Muscle of back (tissue), 13 donors: ENCODE data around the gene SH3D19. TPM values are rescaled to one million over a fixed set of nuclear protein-coding genes. Genes with fewer than 3 reads are reported as not detected.

Experiments
- DNase-seq, 3 donors: peaks; one replicate each; pipeline versions ENCODE4 v3.0.0 to v3.0.0-alpha.2; 2013
- long read RNA-seq, 9 donors: transcript quantifications; one replicate each; lab custom pipeline, GENCODE V29; 2026
- polyA plus RNA-seq, 10 donors: library from polyadenylated mRNA; unstranded; fragments of 120-200 nt; gene quantifications; one replicate each; pipeline ENCODE4 v1.2.1, GENCODE V29; 2013; ENCODE audit not compliant: insufficient read length in 10 of 10

SH3D19 gene
- polyA plus RNA-seq = 10 to 100 TPM; 31.3 to 47.7 (median 38.6) TPM
- long read RNA-seq, donor 1, full-length matches to known transcripts = 1 of 1 reads
- long read RNA-seq, donor 1, partial matches to known transcripts = 0 of 1 reads
- long read RNA-seq, donor 1, other reads (novel, unspliced or antisense) = 0 of 1 reads
- long read RNA-seq, donor 2, full-length matches to known transcripts = 4 of 5,757 reads
- long read RNA-seq, donor 2, partial matches to known transcripts = 5,473 of 5,757 reads
- long read RNA-seq, donor 2, other reads (novel, unspliced or antisense) = 280 of 5,757 reads
- long read RNA-seq, donor 3 = 0 reads
- long read RNA-seq, donor 4, partial matches to known transcripts = 4,479 of 4,677 reads
- long read RNA-seq, donor 4, other reads (novel, unspliced or antisense) = 198 of 4,677 reads
- long read RNA-seq, donor 5, partial matches to known transcripts = 5,899 of 6,187 reads
- long read RNA-seq, donor 5, other reads (novel, unspliced or antisense) = 287 of 6,187 reads
- long read RNA-seq, donor 6, full-length matches to known transcripts = 3 of 7,353 reads
- long read RNA-seq, donor 6, partial matches to known transcripts = 7,009 of 7,353 reads
- long read RNA-seq, donor 6, other reads (novel, unspliced or antisense) = 341 of 7,353 reads
- long read RNA-seq, donor 7, full-length matches to known transcripts = 2 of 5,007 reads
- long read RNA-seq, donor 7, partial matches to known transcripts = 4,816 of 5,007 reads
- long read RNA-seq, donor 7, other reads (novel, unspliced or antisense) = 189 of 5,007 reads
- long read RNA-seq, donor 8, partial matches to known transcripts = 3,481 of 3,636 reads
- long read RNA-seq, donor 8, other reads (novel, unspliced or antisense) = 155 of 3,636 reads
- long read RNA-seq, donor 9 = 0 reads

DNA sequence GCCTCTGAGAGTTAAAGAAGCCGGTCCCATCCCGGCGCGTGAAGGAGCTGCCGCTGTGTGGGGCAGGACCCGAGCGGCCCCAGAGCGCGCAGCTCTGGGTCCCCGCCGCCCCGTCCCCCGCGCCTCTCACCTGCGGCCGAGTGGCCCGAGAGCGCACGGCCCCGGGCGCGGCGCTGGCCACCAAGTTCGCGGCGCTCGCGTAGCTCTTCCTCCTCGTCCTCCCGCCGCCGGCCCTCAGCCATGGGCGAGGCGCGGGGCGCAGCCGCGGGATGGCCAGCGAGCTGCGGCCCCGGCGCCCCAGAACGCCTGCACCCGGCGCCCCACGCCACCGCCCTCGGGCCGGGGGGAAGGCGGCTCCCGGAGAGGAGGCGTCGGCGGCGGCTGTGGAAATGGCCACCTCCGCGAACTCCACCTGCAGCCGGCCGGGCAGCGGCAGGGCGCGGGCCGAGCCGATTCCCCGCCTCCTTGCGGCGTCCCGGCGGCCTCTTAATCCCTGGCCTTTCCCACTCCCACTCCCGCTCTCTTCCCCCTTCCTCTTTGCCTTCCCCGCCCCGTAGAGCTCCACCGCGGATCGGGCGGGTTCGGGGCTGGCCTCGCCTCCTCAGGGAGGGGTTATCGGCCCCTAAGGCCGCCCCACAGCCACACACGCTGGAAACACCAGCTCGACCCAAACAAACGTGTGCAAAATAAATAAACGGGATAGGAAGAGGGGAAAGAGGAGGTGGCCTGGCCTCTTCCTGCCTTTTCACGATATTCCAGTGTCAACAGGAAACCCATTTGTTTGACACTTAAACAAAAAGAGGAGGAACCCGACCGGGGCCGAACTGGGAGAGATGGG, at the start of gene SH3D19:
Gene SH3D19, minus strand, starts transcription at position 495 of the 838 bp plus-strand sequence. Its CDS starts 253 bp downstream, at position 242.
- peak; percentile 66 to 93 (median 83) for DNase-seq

- peak; percentile 72 to 87 (median 81) for DNase-seq
These were observed 37.2 kb upstream of the SH3D19 start for GRCh38 chr4:151362404-151363164.

DNA sequence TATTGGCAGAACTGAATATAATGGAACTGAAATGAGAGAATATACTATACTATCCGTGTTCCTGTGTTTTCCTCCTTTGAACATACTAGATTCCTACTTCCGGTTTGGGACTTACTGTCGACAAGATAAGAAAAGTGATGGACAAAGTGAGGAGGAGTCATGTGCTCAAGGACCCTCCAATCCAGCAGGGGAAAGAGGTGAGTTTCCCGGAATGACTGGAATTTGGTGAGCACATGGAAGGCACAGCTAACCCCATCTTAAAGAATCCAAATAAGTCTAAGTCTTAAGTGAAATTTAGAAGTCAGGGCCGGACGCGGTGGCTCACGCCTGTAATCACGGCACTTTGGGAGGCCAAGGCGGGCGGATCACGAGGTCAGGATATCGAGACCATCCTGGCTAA, 36.6 kb upstream of the SH3D19 start:
- no peak for DNase-seq

DNA sequence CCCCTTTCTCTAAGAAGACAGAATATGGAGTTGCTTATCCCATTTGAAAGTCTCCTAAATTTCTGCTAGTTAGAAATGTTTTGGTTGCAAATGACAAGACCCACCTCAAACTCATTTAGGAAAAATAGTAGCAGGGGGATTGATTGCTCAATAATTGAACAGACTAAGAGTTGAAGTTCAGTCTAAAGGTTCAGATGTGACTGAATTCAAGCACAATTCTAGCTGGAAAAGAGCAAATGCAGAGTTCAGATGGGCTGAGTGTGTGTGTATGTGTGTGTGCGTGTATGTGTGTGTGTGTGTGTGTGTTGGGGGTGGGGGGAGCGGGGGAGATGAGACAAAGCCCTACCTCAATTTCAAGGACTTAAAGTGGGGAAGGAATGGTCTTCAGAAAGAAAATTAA, 35.7 kb upstream of the SH3D19 start:
- no peak for DNase-seq

GRCh38 chr4:151359576-151359975, 34.2 kb upstream of the SH3D19 start:
- DNase-seq = peak in 1 of 3 donors; percentile 3

- DNase-seq = peak in 2 of 3 donors; percentile 7 to 13
These were observed 32.9 kb upstream of the SH3D19 start for GRCh38 chr4:151358266-151358665.

GRCh38 chr4:151356510-151356909, 31.1 kb upstream of the SH3D19 start:
- DNase-seq = no peak

DNA sequence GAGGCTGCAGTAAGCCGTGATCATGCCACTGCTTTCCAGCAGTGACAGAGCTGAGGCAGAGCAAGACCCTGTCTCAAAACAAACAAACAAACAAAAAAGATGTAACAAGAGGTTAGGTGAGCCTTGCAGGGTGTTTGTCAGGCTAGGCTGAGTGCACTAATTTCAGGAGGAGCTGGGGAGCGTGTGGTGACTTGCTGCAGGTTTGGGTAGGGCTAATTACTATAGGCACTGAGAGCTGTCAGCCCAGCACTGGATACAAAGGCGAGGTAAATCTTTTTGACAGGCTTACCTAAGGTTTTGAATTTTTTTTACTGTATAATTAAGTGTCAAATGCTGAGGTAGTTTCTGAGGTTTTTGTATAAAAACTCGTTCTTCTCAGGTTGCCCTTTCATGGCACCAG, 29.8 kb upstream of the SH3D19 start:
- no peak for DNase-seq

DNA sequence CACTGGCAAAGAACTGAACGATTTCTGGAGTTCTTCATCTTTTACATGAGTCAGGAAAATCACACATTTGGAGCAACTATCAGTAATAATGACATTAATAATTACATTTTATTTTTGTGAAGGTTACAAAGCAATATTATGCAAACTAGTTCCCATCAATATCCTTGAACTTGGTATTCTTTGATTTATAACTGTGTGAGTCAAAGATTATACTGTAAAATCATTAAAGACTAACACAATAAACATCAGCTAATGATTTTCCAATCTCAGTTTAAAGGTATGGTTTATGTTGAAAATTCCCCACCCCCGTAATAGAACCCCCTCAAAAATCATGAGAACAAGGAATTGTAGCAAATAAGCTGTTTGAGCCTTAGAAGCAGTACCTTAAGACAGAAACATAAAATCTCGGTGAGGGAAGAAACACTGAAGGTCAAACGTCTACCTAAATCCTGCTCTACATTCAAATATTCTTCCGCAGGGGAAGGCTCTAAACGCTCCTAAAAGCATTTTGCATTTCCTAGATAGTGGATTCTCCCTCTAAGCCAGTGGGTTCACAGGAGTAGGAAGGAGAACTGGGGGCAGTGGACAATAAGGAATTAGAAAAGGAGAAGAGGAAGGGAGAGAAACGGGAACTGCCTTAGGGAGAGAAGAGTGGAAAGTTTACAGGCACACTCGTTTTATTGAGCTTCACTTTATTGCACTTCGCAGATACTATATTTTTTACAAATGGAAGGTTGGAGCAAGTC, 22.3 kb upstream of the SH3D19 start:
- no peak for DNase-seq

- no peak for DNase-seq
These were observed 19.5 kb upstream of the SH3D19 start for GRCh38 chr4:151344948-151345347.

- DNase-seq = no peak
These were observed 15.5 kb upstream of the SH3D19 start for GRCh38 chr4:151340751-151341385.

- no peak for DNase-seq
These were observed 14.1 kb upstream of the SH3D19 start for GRCh38 chr4:151339467-151339866.

DNA sequence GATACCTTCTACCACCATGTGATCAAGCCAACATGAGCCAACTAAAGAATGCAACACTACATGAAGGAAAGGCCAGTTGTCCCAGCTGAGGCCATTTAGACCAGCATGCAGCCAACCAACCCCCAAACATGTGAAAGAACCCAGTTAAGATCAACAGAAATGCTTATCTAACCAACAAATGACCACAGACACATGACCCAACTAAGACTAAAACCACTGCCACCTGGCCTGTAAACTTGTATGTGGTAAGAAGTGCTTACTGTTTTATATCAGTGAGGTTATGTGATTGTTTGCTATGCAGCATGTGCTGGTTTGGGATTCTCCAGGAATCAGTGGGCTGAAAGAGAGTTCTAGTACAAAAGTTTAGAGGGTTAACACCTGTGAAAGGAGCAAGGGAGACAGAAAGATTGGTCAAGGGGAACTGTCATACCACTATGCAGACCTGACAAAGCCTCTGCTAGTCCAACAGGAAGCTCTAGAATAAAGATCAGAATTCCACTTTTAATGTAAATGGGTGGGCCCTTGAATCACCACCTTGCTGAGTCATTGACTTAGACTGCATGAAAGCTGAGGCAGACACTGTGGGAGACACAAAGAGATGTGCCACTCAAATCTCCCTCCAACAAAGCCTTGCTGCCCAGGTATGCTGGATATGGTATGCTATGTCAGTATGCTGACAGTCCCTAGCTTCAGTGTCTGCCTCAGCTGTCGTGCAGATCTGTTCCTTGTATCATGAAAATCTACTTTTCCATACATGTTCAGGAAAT, 6.1 kb upstream of the SH3D19 start:
- no peak for DNase-seq

DNA sequence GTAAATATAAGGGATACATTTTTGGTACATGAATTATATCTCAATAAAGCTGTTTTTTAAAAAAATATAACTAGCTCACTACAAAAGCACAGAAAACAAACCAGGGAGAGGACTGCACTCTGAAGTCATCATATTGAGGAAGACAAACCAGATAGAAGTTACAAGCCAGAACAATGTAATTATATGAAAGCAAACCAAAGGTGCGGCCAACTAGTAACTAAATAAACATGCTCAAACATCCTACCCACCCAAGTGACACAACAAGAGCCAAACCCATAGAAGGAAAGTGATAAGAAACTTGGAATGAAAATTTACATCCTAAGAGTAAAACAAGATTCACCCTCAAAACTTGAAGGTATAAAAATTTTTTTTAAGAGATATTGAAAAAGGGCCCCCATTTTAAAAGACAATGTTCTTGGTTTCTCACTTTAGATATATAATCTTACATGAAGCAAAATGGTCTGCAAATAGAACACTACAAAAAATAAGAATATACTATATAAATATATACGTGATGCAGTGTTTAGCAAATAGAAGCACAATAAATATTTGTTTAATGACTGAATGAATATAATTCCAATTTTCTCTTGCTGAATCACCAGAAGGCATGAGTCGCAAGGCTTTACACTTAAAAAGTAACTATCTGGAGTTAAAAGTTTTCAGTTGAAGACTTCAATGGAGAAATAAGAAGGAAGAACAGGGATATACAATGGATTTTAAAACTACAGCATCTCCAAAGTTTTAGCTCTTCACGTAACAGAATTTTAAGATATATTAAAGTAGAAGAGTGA, 4.0 kb upstream of the SH3D19 start:
- DNase-seq = no peak

DNA sequence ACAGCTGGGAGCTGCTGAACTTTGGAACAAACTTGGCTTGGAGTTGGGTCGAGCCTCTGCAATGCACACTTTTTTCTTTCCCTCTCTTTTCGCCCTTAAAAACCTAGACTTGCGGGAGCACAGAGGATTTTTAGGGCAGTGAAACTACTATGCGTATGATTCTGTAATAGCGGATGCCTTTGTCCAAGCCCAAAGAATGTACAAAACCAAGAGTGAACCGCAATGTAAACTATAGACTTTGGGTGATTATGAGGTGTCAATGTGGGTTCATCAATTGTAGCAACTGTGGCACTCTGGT, 493 bp upstream of the SH3D19 start:
- DNase-seq = no peak

DNA sequence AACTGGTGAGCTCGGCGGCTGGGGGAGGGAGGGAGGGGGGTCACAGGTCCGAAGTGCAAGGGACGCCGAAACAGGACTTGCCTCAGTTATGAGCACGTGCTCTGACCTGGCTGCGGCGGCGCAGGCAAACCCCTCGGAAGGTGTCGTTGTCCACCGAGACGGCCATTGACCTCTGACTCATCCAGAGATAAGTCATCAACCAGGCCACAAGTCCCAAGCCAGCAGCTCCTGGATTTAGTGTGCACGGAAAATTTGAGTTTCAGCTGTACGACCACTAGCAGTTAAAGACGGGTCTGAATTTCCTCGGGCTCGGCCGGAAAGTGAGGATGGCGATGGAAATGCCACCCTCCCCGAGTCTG, 674 bp downstream of the SH3D19 start:
- DNase-seq = peak in 2 of 3 donors; percentile 36 to 79

DNA sequence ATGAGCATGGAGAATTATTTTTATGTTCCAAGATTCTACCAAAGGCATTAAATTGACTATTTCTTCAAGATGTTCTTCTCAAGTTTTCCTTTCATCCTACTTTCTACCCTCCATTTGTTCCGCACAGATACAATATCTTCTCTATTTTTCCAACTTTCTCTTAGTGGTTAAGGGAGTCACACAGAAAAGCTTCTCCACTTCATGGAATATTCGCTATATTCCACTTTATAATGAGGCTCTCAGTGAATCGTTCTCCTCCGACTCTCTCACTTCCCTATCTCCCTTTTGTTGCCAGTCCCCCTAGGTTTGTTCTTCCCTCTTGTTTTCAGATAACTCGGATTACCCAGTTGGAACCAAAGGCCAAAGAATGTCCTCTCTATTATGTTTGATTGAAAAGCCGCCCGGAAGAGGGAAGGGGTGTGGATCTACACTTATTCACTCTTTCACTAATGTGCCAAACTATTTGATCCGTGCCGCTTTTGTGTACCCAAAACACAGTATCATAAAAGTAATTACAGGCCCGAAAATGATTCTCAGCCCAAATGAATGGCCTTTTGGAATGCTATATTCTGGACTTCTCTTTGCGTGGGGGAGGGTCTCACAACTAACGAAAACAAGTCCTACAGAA, 1.2 kb downstream of the SH3D19 start:
- peak in 2 of 3 donors; percentile 16 to 51 for DNase-seq

DNA sequence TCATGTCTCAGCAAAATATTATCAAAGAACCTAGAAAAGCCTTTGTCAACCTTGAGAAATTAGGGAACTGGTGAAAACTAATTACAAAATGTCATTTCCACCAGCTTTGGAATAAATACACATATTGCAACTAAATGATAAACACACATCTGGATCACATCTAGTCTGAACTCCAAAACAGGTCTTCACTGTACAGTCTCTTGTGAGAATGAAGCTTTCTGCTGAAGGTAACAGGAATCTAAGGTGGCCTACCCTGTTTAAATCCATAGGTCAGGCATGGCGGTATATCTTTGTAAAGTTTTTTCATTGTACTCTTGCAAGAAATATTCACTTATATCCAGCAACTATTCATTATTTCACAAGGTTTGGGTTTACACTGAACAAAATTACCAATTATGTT, 1.7 kb downstream of the SH3D19 start:
- peak in 1 of 3 donors; percentile 22 for DNase-seq
